Smooth muscle cell (in vitro differentiated cells): ENCODE data around the gene AK1. TPM values are rescaled to one million over a fixed set of nuclear protein-coding genes. Genes with fewer than 3 reads are reported as not detected.

Source experiments
- DNase-seq: peaks from one replicate; lab custom pipeline; 2025; ENCODE audit not compliant: unreplicated experiment; lab: John Stamatoyannopoulos, UW
- H2AFZ ChIP-seq: fragments of 200-600 bp; sonication (generic); 2 replicates; pipeline ENCODE4 v1.6.0; 2016; ENCODE audit warnings: antibody characterized with exemption, low read depth, mild to moderate bottlenecking
- H3F3A ChIP-seq: fragments of 200-600 bp; sonication (generic); 2 replicates; pipeline ENCODE4 v1.6.0; 2017; ENCODE audit warnings: antibody characterized with exemption, low read depth
- H3K27ac ChIP-seq: fragments of 200-600 bp; sonication (generic); 2 replicates; pipeline ENCODE4 v1.5.1; 2016; ENCODE audit warnings: low read depth, mild to moderate bottlenecking
- H3K27me3 ChIP-seq: fragments of 200-600 bp; sonication (generic); 2 replicates; pipeline ENCODE4 v1.6.1; 2016; ENCODE audit warnings: low read depth, mild to moderate bottlenecking
- H3K36me3 ChIP-seq: fragments of 200-600 bp; sonication (generic); 2 replicates; pipeline ENCODE4 v1.5.1; 2016; ENCODE audit warnings: low read depth
- H3K4me1 ChIP-seq: fragments of 200-600 bp; sonication (generic); 2 replicates; pipeline ENCODE4 v1.5.1; 2016; ENCODE audit warnings: low read depth
- H3K4me2 ChIP-seq: fragments of 200-600 bp; sonication (generic); 2 replicates; pipeline ENCODE4 v1.6.0; 2016; ENCODE audit warnings: mild to moderate bottlenecking
- H3K4me3 ChIP-seq: fragments of 200-600 bp; sonication (generic); 2 replicates; pipeline ENCODE4 v1.5.1; 2016; ENCODE audit warnings: mild to moderate bottlenecking
- H3K79me2 ChIP-seq: fragments of 200-600 bp; sonication (generic); 2 replicates; pipeline ENCODE4 v1.6.0; 2016; ENCODE audit warnings: low read depth, mild to moderate bottlenecking
- H3K9ac ChIP-seq: fragments of 200-600 bp; sonication (generic); 2 replicates; pipeline ENCODE4 v1.6.0; 2016; ENCODE audit warnings: low read depth
- H3K9me3 ChIP-seq: fragments of 200-600 bp; sonication (generic); replicated peaks from 2 replicates; pipeline ENCODE4 v1.5.1; 2016; ENCODE audit warnings: low read depth
- H4K20me1 ChIP-seq: fragments of 200-600 bp; sonication (generic); 2 replicates; pipeline ENCODE4 v1.6.0; 2016; ENCODE audit warnings: low read depth
- CTCF ChIP-seq: fragments of 200-600 bp; sonication (generic); IDR thresholded peaks from 2 replicates; pipeline ENCODE4 v1.5.1; 2017; ENCODE audit warnings: borderline replicate concordance, mild to moderate bottlenecking, antibody characterized with exemption; ENCODE audit not compliant: insufficient read depth, poor library complexity, severe bottlenecking
- WGBS: methylation state at CpG from one replicate; pipeline ENCODE4 v1.1.7; 2016; ENCODE audit warnings: low lambda C conversion rate; 5-methylcytosine and 5-hydroxymethylcytosine counted together
- polyA plus RNA-seq: library from polyadenylated mRNA; unstranded; fragments of >200 nt; fragmentation: Nextera tagmentation; extraction: Ambion mirVana; gene quantifications from 2 replicates; pipeline ENCODE4 v1.2.1, GENCODE V29; 2016
- total RNA-seq: library from RNA; depleted of rRNA; stranded (reverse); fragments of >200 nt; gene quantifications from 2 replicates; pipeline ENCODE4 v1.2.3, GENCODE V29; 2014

AK1 gene
- total and polyA plus RNA-seq, 2 experiments from 2014 or later = 52.4 to 97.8 TPM

GRCh38 chr9:127885508-127886281 is 8.2 kb upstream of the AK1 start:
- Histone ChIP-seq H4K20me1 (peaks cover 9% of the 10 kb centered on the region), H3K4me3 (no peak overlapping the region), H3K9me3 (no peaks in the 10 kb centered on the region), H3K36me3 (no peaks in the 10 kb centered on the region), H2AFZ (no peak overlapping the region), H3K27me3 (no peaks in the 10 kb centered on the region), H3K27ac (no peak overlapping the region), H3K4me2 (no peak overlapping the region), H3K79me2 (no peaks in the 10 kb centered on the region), H3F3A (no peaks in the 10 kb centered on the region), H3K9ac (no peak overlapping the region), H3K4me1 (no peaks in the 10 kb centered on the region)
- DNase-seq = no peak
- no peak for TF ChIP-seq CTCF
- WGBS = 85% methylated on average over 12 of the region's 13 CpGs

GRCh38 chr9:127884976-127885490 is 7.6 kb upstream of the AK1 start:
- Histone ChIP-seq H2AFZ (no peak overlapping the region), H3F3A (no peaks in the 10 kb centered on the region), H3K27me3 (no peaks in the 10 kb centered on the region), H3K36me3 (no peaks in the 10 kb centered on the region), H3K79me2 (no peaks in the 10 kb centered on the region), H3K27ac (no peak overlapping the region), H4K20me1 (peaks cover 5% of the 10 kb centered on the region), H3K4me1 (no peaks in the 10 kb centered on the region), H3K4me2 (no peak overlapping the region), H3K9me3 (no peaks in the 10 kb centered on the region), H3K4me3 (no peak overlapping the region), H3K9ac (no peak overlapping the region)
- 95% methylated on average over 15 of the region's 15 CpGs for WGBS
- DNase-seq = no peak
- TF ChIP-seq CTCF = no peak

- H3K4me3 ChIP-seq = no peak overlapping the region
- H2AFZ ChIP-seq = no peak overlapping the region
- no peak for TF ChIP-seq CTCF
- no peaks in the 10 kb centered on the region for H3K9me3 ChIP-seq
- H3F3A ChIP-seq = no peaks in the 10 kb centered on the region
- H3K9ac ChIP-seq = no peak overlapping the region
- DNase-seq = no peak
- WGBS = 84% methylated on average over 11 of the region's 11 CpGs
- no peaks in the 10 kb centered on the region for H3K27me3 ChIP-seq
- H3K4me2 ChIP-seq = no peak overlapping the region
- H3K36me3 ChIP-seq = no peaks in the 10 kb centered on the region
- H3K79me2 ChIP-seq = no peaks in the 10 kb centered on the region
- H3K4me1 ChIP-seq = no peaks in the 10 kb centered on the region
- H4K20me1 ChIP-seq = no peaks in the 10 kb centered on the region
- no peak overlapping the region for H3K27ac ChIP-seq
These were observed 7.0 kb upstream of the AK1 start for GRCh38 chr9:127884427-127884911.
